Stimulated activated CD4-positive, alpha-beta T cell treated with anti-CD3 and anti-CD28 coated beads, TNF-alpha, amount 100 ng/mL, for 24 hours (primary cell): Measurements from ENCODE around the gene ZNF646.

Experiments
- DNase-seq, 3 experiments: peaks; one replicate each; pipeline ENCODE4 v3.0.0-alpha.2; 2020; ENCODE audit warnings: low read depth in 3 of 3

The ZNF646 gene

GRCh38 chr16:31108035-31108793 is 34.0 kb downstream of the ZNF646 start, which contains the start of gene BCKDK:
BCKDK (plus strand) TSS chr16:31108386; CDS start chr16:31109224, 838 bp downstream.
- DNase-seq, result peak; percentile 57 to 83 (median 63)

DNA sequence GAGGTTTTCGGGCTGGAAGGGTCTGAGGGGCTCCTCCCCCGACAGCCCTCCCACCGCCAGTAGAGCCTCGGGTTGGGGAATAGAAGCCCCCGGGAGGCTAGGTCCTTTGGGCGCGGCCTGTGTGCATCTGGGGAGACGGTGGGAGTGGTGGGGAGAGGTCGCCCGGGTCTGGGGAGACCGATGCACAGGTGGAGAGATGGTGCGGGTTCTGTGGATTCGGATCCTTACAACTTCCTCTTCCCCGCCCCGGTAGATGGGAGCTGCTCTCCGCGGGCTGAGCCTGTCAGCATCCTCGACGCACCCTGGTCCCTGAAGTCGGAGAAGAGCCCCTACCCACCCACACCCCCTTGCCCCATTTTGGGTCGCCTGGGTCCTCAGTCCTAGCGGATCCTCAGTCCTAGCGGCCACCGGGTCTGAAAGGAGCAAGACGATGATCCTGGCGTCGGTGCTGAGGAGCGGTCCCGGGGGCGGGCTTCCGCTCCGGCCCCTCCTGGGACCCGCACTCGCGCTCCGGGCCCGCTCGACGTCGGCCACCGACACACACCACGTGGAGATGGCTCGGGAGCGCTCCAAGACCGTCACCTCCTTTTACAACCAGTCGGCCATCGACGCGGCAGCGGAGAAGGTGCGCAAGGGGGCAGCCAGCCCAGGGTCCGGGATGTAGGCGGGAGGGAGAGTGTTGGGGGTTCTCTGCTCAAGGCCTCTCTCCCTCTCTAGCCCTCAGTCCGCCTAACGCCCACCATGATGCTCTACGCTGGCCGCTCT is 34.8 kb downstream of the ZNF646 start:
- no peak for DNase-seq

GRCh38 chr16:31109622-31110021 is 35.4 kb downstream of the ZNF646 start:
- no peak for DNase-seq

DNA sequence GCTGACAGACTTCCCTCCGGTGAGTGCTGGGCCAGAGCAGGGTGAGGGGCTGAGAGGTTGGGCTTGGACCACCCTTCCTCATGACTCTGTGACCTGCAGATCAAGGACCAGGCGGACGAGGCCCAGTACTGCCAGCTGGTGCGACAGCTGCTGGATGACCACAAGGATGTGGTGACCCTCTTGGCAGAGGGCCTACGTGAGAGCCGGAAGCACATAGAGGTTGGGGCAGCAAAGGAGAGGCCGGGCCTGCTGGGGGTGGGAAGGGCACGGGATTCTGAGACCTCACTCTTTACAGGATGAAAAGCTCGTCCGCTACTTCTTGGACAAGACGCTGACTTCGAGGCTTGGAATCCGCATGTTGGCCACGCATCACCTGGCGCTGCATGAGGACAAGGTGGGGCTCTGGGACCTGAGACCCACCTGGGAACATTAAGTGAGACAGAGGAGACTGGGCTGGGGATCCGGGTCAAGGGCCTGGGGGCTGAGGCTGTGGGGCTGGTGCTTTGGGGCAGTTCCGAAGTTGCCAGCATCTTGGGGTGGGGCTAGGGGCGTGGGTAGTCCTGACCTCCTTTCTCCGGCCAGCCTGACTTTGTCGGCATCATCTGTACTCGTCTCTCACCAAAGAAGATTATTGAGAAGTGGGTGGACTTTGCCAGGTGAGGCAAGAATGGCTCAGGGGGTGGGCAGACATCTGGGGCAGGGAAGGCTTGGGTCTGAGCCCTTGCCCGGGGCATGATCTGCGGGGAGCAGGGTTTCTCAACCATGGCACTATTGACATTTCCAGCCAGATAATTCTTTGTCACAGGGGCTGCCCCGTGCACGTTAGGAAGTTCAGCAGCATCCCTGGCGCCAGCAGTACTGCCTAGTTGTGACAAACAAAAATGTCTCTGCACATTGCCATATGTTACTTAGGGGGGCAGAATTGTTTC is 36.1 kb downstream of the ZNF646 start:
- no peak for DNase-seq

GRCh38 chr16:31111881-31112466 is 37.8 kb downstream of the ZNF646 start:
- DNase-seq, result no peak

DNA sequence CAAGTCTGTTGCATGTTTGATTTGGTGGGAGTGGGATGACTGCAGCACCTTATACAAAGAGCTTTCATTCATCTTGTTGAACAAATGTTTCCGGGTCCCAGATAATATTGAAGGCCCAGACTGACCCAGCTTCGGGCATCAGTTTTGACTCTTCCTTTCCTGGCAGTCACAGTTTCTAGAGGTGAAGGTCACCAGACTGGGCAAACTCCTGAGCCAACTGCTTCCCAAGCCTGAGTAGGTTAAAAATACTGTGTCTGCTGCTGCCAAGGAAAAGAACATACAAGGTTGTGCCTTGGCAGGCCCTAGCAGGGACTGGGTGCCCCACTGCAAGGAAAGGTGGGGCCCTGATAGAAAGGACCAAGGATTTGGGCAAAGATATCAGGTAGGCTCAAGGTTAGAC is 38.5 kb downstream of the ZNF646 start:
- no peak for DNase-seq

- DNase-seq, result no peak
Observed at GRCh38 chr16:31113121-31114120, 39.2 kb downstream of the ZNF646 start.

DNA sequence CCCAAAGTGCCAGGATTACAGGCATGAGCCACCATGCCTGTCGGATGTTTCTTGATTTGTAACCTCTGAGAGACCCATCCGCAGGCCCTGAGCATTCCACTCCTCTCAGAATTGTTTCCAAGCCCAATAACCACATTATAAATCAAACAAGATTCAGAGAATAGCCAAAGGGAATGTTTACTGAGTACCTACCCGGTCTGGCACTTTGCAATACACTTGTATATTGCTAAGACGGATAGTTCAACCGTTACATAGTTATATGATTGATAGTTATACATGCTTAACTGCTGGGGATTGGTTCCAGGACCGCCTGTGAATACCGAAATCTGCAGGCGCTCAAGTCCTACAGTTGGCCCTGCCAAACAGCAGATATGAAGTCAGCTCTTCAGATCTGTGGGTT is 40.2 kb downstream of the ZNF646 start:
- no peak for DNase-seq

DNA sequence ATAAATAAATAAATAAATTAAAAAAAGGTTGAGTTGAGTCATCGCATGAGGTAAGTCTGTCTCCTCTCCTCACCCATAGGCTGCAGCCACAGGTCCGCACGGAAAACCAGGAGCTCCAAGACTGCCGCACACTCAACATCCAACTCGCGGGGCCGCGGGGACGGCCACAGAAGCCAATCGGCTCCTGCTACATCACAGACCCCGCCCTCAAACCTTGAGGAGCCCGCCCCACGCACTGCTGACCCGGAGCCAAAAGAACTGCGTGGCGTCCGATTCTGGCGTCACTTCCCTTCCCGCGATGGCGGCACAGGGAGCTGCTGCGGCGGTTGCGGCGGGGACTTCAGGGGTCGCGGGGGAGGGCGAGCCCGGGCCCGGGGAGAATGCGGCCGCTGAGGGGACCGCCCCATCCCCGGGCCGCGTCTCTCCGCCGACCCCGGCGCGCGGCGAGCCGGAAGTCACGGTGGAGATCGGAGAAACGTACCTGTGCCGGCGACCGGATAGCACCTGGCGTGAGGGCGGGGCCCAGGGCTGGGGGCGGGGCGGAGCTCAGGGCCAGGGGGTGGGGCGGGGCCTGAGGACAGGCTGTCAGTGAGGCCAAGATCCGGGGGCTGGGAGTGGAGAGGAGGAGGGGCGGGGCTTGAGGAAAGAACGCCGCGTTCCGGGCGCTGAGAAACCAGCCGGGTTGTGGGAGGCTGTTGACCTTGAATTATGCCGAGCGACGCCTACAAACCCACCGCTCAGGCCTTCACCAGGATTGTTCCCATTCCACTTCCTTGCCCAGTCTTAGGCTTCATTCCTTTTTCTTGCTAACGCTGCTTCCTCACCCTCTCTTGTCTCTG is 43.4 kb downstream of the ZNF646 start, which contains the start of gene KAT8:
KAT8 (plus strand) TSS at position 281 of the 839 bp plus-strand sequence; CDS start at position 299, 18 bp downstream.
- DNase-seq, result peak; percentile 94 to 98 (median 98)

GRCh38 chr16:31118223-31119155 is 44.3 kb downstream of the ZNF646 start:
- no peak for DNase-seq

DNA sequence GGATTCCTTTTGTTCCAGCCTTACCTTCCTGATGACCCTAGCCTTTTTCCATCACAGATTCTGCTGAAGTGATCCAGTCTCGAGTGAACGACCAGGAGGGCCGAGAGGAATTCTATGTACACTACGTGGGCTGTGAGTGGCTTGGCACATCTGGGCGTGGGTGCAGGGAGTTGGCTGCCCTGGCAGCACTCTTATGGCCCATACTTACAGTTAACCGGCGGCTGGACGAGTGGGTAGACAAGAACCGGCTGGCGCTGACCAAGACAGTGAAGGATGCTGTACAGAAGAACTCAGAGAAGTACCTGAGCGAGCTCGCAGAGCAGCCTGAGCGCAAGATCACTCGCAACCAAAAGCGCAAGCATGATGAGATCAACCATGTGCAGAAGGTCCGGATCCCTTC is 45.9 kb downstream of the ZNF646 start:
- no peak for DNase-seq

DNA sequence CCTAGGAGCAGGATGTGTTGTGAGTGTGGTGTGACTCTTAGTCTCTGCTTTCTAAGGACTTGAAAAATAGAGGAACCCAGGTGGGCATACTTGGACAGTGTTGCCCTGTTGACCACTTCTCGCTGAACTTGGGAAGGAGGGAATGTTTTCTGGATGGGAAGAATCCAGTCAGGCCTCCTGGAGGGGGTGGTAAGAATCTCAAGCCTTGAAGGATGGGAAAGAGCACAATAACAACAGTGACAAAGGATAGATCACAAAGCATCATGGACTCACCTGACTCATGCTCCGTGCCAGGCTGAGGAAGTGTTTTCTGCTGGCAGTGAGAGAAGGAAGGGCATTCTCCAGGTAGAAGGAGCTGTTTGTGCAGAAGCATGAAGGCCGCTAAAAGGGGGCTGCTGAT is 51.6 kb downstream of the ZNF646 start:
- DNase-seq, result no peak

GRCh38 chr16:31127182-31127581 is 53.0 kb downstream of the ZNF646 start:
- no peak for DNase-seq

DNA sequence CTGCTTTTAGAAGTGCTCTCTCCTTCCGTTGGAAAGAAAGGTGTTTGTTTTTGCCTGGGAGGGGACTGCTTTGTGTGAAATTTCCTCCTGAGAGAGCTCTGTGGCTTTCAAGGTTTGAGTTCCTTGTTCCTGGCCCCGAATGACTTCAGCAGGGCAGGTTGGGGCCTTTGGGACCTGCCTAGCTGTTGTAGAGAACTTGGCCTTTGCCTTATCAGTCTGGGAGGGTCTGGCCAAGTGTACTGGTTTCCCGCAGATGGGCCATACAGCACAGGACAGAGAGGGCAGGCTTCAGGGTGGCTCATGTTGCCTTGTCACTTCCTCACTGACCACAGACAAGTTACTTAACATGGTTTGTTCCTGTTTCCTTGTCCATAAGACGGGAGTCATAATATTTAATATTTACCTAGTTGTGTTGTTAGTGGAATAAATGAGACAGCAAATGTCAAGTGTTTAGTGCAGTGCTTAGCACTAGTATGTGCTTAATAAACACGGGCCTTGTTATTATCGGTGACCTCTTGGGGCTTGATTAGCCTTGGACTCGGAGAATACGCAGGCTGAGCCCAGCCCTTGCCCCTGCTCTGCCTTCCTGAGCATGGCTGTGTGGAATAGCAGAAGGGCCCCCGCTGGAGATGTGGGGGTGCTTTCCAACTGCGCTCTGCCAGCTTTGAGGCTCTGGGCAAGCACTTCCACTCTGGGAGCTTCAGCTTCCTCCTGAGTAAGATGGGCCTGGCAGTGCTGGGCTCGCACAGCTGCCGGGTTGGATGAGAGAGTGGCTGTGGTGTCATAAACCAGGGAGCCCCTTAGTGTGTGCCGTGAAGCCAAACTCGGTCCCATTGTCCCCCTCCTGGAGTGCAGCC is 54.7 kb downstream of the ZNF646 start:
- DNase-seq, result no peak

DNA sequence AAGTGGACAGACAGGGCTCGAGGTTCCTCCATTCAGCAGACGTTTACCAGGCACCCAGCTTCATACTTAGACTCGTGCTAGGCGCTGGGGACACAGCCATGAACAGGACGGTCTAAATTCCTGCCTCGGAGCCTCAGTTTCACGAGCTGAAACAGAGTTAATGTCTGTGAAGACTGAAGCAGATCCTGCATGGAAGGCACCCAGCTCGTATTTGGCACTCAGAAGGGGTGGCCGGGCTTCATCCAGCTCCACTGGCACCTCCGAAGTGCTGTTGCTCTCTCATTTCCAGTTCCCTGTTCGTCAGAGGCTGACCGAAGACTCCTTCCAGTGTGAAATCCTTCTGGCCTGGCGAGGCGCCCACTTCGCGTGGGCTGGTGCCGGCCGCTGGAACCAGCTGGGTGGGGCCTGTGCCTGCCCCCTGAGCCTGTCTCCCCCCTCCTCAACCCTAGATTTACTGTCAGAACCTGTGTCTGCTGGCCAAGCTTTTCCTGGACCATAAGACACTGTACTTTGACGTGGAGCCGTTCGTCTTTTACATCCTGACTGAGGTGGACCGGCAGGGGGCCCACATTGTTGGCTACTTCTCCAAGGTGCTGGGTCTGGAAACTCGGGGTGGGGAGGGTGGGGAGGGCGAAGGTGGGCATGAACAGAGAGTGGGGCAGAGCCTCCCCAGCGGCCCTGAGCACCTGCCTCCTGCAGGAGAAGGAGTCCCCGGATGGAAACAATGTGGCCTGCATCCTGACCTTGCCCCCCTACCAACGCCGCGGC is 55.5 kb downstream of the ZNF646 start:
- DNase-seq, result no peak

DNA sequence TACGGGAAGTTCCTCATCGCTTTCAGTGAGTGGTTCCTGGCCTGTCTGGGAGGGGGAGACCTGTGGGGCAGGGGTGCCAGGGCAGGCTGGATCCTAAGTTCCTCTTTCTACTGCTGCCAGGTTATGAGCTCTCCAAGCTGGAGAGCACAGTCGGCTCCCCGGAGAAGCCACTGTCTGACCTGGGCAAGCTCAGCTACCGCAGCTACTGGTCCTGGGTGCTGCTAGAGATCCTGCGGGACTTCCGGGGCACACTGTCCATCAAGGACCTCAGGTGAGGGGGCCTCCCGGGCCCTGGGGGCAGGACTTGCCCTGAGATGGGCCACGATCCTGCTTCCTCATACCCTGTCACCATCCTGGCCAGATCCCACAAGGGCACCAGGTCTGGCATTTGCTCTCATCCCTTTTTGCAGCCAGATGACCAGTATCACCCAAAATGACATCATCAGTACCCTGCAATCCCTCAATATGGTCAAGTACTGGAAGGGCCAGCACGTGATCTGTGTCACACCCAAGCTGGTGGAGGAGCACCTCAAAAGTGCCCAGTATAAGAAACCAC is 56.2 kb downstream of the ZNF646 start:
- no peak for DNase-seq
